HepG2 (cell line): Measurements from ENCODE around the gene PLXNA4. TPM values are rescaled to one million over a fixed set of nuclear protein-coding genes. Genes with fewer than 3 reads are reported as not detected.

Source experiments
- ATAC-seq: fragments of 200-7000 bp; cut with Tn5 transposase; 3 replicates; pipeline ENCODE4 v1.9.1; 2020; ENCODE audit warnings: mild to moderate bottlenecking, moderate library complexity
- BruUV-seq: library from RNA; stranded (reverse); fragments of 400-500 nt; replicated peaks from 2 replicates; lab custom pipeline; 2021; lab: Mats Ljungman, UMichigan
- CTCF ChIA-PET: fragments of 300-600 bp; formaldehyde crosslinking; extraction: SDS; loops from one replicate; lab custom pipeline; 2021; ENCODE audit warnings: low total read pairs, inconsistent platforms, low intra/inter-chr PET ratio; lab: Yijun Ruan, JAX
- POLR2A ChIA-PET: fragments of 350-600 bp; sonication (Branson Sonifier 250); formaldehyde crosslinking; loops from one replicate; lab custom pipeline; 2020; ENCODE audit warnings: antibody characterized with exemption, inconsistent platforms; lab: Yijun Ruan, JAX
- DNase-seq: peaks from one replicate; pipeline ENCODE4 v3.0.0-alpha.2; 2015; ENCODE audit warnings: low spot score
- FAIRE-seq: peaks from 3 replicates; lab custom pipeline; 2011; peaks lifted over from hg19 to GRCh38; lab: Jason Lieb, UNC
- H2AFZ ChIP-seq: one replicate; pipeline ENCODE4 v1.6.1; 2011; ENCODE audit warnings: low read length, inconsistent platforms
- H3K27ac ChIP-seq: fragments of 300-600 bp; 3 replicates; pipeline ENCODE4 v1.8.0; 2011; ENCODE audit warnings: mixed run types, mild to moderate bottlenecking, mixed read lengths, low read length, inconsistent platforms; ENCODE audit not compliant: insufficient read depth; ENCODE audit errors: extremely low read length
- H3K27me3 ChIP-seq, 2 experiments: fragments of 200-600 bp in 1 of 2; 2 replicates in 1 of 2; 3 replicates in 1 of 2; pipeline versions ENCODE4 v1.6.0 to v1.8.0; 2011; ENCODE audit warnings: low read length in 2 of 2, mild to moderate bottlenecking in 2 of 2, moderate library complexity in 2 of 2, inconsistent platforms in 1 of 2; ENCODE audit not compliant: insufficient read depth in 2 of 2, control insufficient read depth in 1 of 2
- H3K36me3 ChIP-seq, 2 experiments: fragments of 200-600 bp in 1 of 2; replicated peaks in 1 of 2; 2 replicates in 1 of 2; 3 replicates in 1 of 2; pipeline versions ENCODE4 v1.5.1 to v1.8.0; 2011; ENCODE audit warnings: low read length in 2 of 2, inconsistent platforms in 1 of 2; ENCODE audit not compliant: insufficient read depth in 2 of 2, control insufficient read depth in 1 of 2
- H3K4me1 ChIP-seq: 2 replicates; pipeline ENCODE4 v1.5.1; 2012; ENCODE audit warnings: low read length, inconsistent platforms; ENCODE audit not compliant: insufficient read depth
- H3K4me2 ChIP-seq: 2 replicates; pipeline ENCODE4 v1.6.0; 2011; ENCODE audit warnings: low read depth, low read length, inconsistent platforms
- H3K4me3 ChIP-seq, 3 experiments: fragments of 200-600 bp in 1 of 3; sonication (generic), shearing (Covaris generic) in 1 of 3; replicated peaks in 1 of 3; 2 replicates each; pipeline ENCODE4 v1.5.1; 2011 to 2016; ENCODE audit warnings: low read length in 3 of 3, inconsistent platforms in 2 of 3, low read depth in 2 of 3, mild to moderate bottlenecking in 2 of 3, control low read depth in 1 of 3, mixed read lengths in 1 of 3; ENCODE audit not compliant: insufficient read depth in 1 of 3
- H3K79me2 ChIP-seq: one replicate; pipeline ENCODE4 v1.6.1; 2011; ENCODE audit warnings: low read length, inconsistent platforms; ENCODE audit not compliant: insufficient read depth
- H3K9ac ChIP-seq: 2 replicates; pipeline ENCODE4 v1.6.0; 2011; ENCODE audit warnings: mild to moderate bottlenecking, low read depth, low read length, inconsistent platforms; ENCODE audit not compliant: insufficient read depth
- H3K9me3 ChIP-seq: 2 replicates; pipeline ENCODE4 v1.5.1; 2012; ENCODE audit warnings: mild to moderate bottlenecking, low read length
- H4K20me1 ChIP-seq: 2 replicates; pipeline ENCODE4 v1.6.0; 2011; ENCODE audit warnings: inconsistent platforms, mild to moderate bottlenecking, low read length, moderate library complexity; ENCODE audit not compliant: insufficient read depth
- KLF16 ChIP-seq, 2 experiments: sonication (generic) in 1 of 2; formaldehyde crosslinking in 1 of 2; IDR thresholded peaks; 2 replicates each; pipeline versions ENCODE4 v1.6.1 to v1.8.0; 2016 to 2023; ENCODE audit warnings: missing genetic modification reagents in 2 of 2, missing compliant biosample characterization in 1 of 2
- MAZ ChIP-seq, 2 experiments: sonication (generic) in 1 of 2; formaldehyde crosslinking in 1 of 2; IDR thresholded peaks; 2 replicates each; pipeline versions ENCODE4 v1.5.0 to v1.6.1; 2012 to 2020; ENCODE audit warnings: low read depth in 2 of 2, mild to moderate bottlenecking in 2 of 2, borderline replicate concordance in 1 of 2, improper control_type of control experiment in 1 of 2, low read length in 1 of 2, missing genetic modification reagents in 1 of 2, moderate library complexity in 1 of 2
- PHF21A ChIP-seq: sonication (generic); formaldehyde crosslinking; IDR thresholded peaks from 2 replicates; pipeline ENCODE4 v1.5.0; 2020; ENCODE audit warnings: mild to moderate bottlenecking, missing genetic modification reagents
- RORA ChIP-seq: sonication (generic); formaldehyde crosslinking; IDR thresholded peaks from 2 replicates; pipeline ENCODE4 v1.5.0; 2020; ENCODE audit warnings: mild to moderate bottlenecking, missing genetic modification reagents, moderate library complexity
- SMC3 ChIP-seq: IDR thresholded peaks from 2 replicates; pipeline ENCODE4 v1.6.1; 2011; ENCODE audit warnings: low read length, improper control_type of control experiment
- SRY ChIP-seq: sonication (generic); formaldehyde crosslinking; IDR thresholded peaks from 2 replicates; pipeline ENCODE4 v1.8.0; 2022; ENCODE audit warnings: mild to moderate bottlenecking, missing genetic modification reagents
- ZNF224 ChIP-seq: sonication (generic); formaldehyde crosslinking; IDR thresholded peaks from 2 replicates; pipeline ENCODE4 v1.5.0; 2020; ENCODE audit warnings: mild to moderate bottlenecking, missing genetic modification reagents
- ZNF691 ChIP-seq: sonication (generic); formaldehyde crosslinking; IDR thresholded peaks from 2 replicates; pipeline ENCODE4 v1.4.0; 2020; ENCODE audit warnings: missing genetic modification reagents, low read depth, mild to moderate bottlenecking, borderline replicate concordance
- ZNF724P ChIP-seq: sonication (generic); formaldehyde crosslinking; IDR thresholded peaks from 2 replicates; pipeline ENCODE4 v1.8.0; 2022; ENCODE audit warnings: missing genetic modification reagents, borderline replicate concordance
- ZNF761 ChIP-seq: sonication (generic); formaldehyde crosslinking; conservative IDR thresholded peaks from 2 replicates; pipeline ENCODE4 v1.4.0; 2020; ENCODE audit warnings: mild to moderate bottlenecking, missing genetic modification reagents
- ZNF790 ChIP-seq: sonication (generic); formaldehyde crosslinking; IDR thresholded peaks from 2 replicates; pipeline ENCODE4 v1.8.0; 2022; ENCODE audit warnings: missing genetic modification reagents, mild to moderate bottlenecking, borderline replicate concordance
- WGBS: methylation state at CpG from one replicate; pipeline ENCODE4 v1.1.6; 2017; ENCODE audit warnings: low lambda C conversion rate; 5-methylcytosine and 5-hydroxymethylcytosine counted together
- in situ Hi-C: cut with HindIII; loops from 2 replicates; pipeline ENCODE4 v1.10.0; 2017; ENCODE audit warnings: low pct_unique_long_range_greater_than_20kb; ENCODE audit not compliant: extremely low pct_ligation_motif_present
- intact Hi-C: fragments of 100-400 bp; cut with micrococcal nuclease; formaldehyde crosslinking; loops from one replicate; pipeline ENCODE4 v1.10.0; 2022; ENCODE audit not compliant: unreplicated experiment
- polyA plus RNA-seq, 8 experiments: library from polyadenylated mRNA; depleted of rRNA in 3 of 8; stranded (reverse) in 7 of 8; unstranded in 1 of 8; fragments of >200 nt; fragmentation: Illumina TruSeq in 4 of 8; extraction: Trizol in 4 of 8; gene quantifications; 2 replicates each; pipeline versions ENCODE4 v1.2.1 to v1.2.3, GENCODE V29; 2011 to 2016; ENCODE audit warnings: low read depth in 4 of 8, missing spikeins in 1 of 8, mixed read lengths in 1 of 8; ENCODE audit not compliant: insufficient read depth in 1 of 8
- total RNA-seq, 5 experiments: library from RNA; depleted of rRNA; stranded (reverse); fragments of >200 nt; fragmentation: Illumina TruSeq; extraction: Trizol; gene quantifications; 2 replicates each; pipeline ENCODE4 v1.2.3, GENCODE V29; 2016; ENCODE audit warnings: low read depth in 1 of 5

The PLXNA4 gene
- total and polyA plus RNA-seq, 2 of the 13 experiments (the other 11 are each of a cell fraction or from before 2014, with no cell fraction given) = 0.01 to 0.04 TPM

DNA sequence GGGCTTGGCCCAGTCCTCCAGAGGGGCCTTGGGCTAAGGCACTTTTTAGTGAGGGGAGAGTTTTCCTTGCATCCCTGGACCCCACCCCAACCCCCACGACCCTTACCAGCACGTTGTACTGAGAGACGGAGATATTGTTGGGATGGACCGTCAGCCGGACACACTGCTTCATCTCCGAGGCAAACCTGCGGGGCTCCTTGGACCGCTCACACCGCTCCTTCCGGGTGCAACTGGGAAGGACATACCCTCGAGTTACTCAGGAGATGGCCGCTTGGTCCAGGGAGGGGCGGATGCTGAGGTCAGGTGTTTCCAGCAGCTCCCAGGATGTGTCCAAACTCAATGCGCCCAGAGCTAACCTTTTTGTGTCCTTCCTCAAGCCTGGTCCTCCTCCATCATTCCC, 348.0 kb downstream of the PLXNA4 start:
- no peak overlapping the region for H3K4me2 ChIP-seq
- no peak overlapping the region for H3K27ac ChIP-seq
- DNase-seq = no peak
- ChIA-PET CTCF (no interaction called here), POLR2A (no interaction called here)
- H3K79me2 ChIP-seq = no peaks in the 10 kb centered on the region
- H3K36me3 ChIP-seq = no peaks in the 10 kb centered on the region
- no peak for FAIRE-seq
- peaks cover 29% of the 10 kb centered on the region for H3K4me1 ChIP-seq
- WGBS = 28% methylated on average over 12 of the region's 14 CpGs
- H4K20me1 ChIP-seq = no peaks in the 10 kb centered on the region
- intact Hi-C loops = no loop called here
- H3K9me3 ChIP-seq = no peaks in the 10 kb centered on the region
- BruUV-seq = no TSS peak
- no peak for ATAC-seq
- peaks cover 2 to 32% of the 10 kb centered on the region in 2 experiments; a peak in 2 of 5 replicates for H3K27me3 ChIP-seq
- H3K4me3 ChIP-seq = no peak overlapping the region
- in situ Hi-C loops = no loop called here
- no peak overlapping the region for H3K9ac ChIP-seq
- no peak overlapping the region for H2AFZ ChIP-seq
- TF ChIP-seq PHF21A (CRISPR knock-in tag) = no peak
- no peak for TF ChIP-seq ZNF790 (CRISPR knock-in tag)
- TF ChIP-seq ZNF724P (CRISPR knock-in tag) = no peak
- no peak for TF ChIP-seq RORA (CRISPR knock-in tag)
- TF ChIP-seq ZNF761 = no peak
- TF ChIP-seq ZNF224 (CRISPR knock-in tag) = no peak
- no peak for TF ChIP-seq SRY (CRISPR knock-in tag)
- no peak for TF ChIP-seq MAZ (IDR thresholded peaks at IDR 0.05; ENCODE audit: borderline replicate concordance, low read depth, low read length)
- TF ChIP-seq MAZ (CRISPR knock-in tag; IDR thresholded peaks at IDR 0.05; ENCODE audit: low read depth) = no peak
- TF ChIP-seq KLF16 (CRISPR knock-in tag; IDR thresholded peaks at IDR 0.05) = no peak
- no peak for TF ChIP-seq SMC3
- TF ChIP-seq ZNF691 = no peak
